ENCODE results near the gene NKX1-1.
"Not testable (repeated sequence)": the region's sequence is repeated elsewhere in the genome, so short reads cannot be mapped to it uniquely, and the experiment has no call there.

NKX1-1 gene

DNA sequence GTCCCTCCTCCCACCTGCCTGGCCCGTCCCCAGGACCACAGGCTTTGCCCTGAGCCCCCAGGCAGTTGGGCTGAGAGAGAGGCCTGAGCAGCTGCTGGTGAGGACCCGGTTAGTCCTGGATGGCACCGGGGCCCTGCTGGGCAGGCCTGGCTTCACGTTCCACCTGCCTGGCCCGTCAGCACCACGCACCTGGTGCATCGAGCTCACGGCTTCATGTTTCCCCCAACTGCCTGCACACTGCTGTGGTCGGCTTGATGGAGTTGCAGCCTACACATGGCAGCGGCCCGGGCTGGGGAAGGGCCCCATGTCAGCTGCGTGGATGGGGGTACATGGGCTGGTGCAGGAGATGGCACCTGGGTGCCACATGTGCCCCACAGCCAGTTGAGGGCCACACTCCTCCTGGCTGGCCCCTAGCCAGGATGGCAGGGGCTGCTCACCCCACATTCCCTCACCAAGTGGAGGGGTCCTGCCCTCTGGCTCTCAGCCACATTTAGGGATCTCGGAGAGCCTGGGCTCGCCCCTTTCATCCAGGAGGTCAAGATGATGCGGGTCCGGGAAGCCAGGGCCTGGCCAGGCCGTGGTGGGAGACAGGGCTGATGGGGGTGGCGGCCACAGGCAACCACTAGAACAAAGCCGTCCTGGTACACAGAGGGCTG lies 28.5 kb downstream of the NKX1-1 start:
- no peak overlapping the region for H3K27ac Mint-ChIP-seq
- no peaks in the 10 kb centered on the region for H3K27me3 Mint-ChIP-seq (ENCODE audit: low read depth)
- peaks cover 1% of the 10 kb centered on the region for H3K36me3 Mint-ChIP-seq (ENCODE audit: low read depth)
- no peak overlapping the region for H3K4me3 Mint-ChIP-seq
- no peaks in the 10 kb centered on the region for H3K9me3 Mint-ChIP-seq
- no peaks in the 10 kb centered on the region for H3K4me1 Mint-ChIP-seq (ENCODE audit: low read depth)

DNA sequence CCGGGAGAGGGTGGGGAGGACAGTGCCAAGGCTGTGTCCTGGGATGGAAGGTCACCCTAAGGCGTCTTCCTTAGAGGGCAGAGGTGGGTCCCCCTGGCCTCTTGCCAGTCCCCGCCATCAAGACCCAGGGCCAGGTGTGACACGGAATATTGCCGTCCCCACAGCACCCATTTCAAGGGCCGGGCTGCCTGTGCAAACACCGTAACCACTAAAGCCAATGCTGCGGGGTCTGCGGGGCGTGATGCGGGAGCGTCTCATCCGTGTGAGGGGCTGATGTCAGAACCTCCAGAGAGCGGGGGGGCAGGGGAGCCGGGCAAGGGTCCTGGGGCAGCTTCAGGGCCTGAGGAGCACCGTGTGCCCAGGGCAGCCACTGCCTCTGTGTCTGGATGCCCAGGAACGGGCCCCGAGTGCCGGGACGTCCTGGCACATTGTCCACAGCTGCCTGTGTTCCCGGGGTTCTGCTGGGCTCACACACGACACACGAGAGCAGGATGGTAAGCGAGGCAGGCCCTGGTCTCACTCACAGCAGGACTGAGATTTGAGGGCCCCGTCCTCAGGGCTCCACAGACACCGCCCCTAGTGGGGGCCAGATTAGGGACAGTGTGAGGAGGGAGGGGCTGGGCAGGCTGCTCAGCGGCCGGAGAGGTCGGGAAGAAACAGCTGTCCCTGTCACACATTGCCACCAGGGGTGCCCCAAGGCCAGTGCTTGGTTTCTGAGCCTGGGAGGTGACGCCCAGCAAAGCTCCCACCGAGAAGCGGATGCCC lies 29.2 kb downstream of the NKX1-1 start:
- Mint-ChIP-seq H3K4me3 (no peak overlapping the region), H3K27ac (no peak overlapping the region), H3K27me3 (ENCODE audit: low read depth) (no peaks in the 10 kb centered on the region), H3K4me1 (ENCODE audit: low read depth) (no peaks in the 10 kb centered on the region), H3K9me3 (no peaks in the 10 kb centered on the region), H3K36me3 (ENCODE audit: low read depth) (peaks cover 1% of the 10 kb centered on the region)

DNA sequence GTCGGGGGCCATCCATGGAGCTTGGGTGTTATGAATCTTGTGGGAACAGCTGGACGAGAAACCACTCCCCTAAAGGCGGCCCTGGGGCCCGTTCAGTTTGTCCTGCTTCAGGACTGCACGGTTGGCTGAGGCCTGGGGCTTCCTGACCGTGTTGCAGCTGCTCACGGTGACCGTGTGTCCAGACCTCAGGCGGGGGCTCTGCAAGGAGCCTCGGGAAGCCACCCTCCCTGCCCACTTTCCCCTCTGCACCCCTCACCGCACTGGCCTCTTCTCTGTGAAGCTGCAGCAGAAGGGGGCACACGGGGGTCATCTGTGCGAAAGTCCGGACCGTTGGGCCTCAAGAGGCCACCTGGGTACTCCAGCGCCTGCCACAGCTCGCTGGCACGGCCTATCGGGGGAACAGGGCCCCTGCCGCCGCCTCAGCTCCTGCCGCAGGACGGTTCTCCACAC lies 29.8 kb downstream of the NKX1-1 start:
- no peaks in the 10 kb centered on the region for H3K4me1 Mint-ChIP-seq (ENCODE audit: low read depth)
- no peak overlapping the region for H3K27ac Mint-ChIP-seq
- peaks cover 1% of the 10 kb centered on the region for H3K36me3 Mint-ChIP-seq (ENCODE audit: low read depth)
- H3K27me3 Mint-ChIP-seq (ENCODE audit: low read depth): no peaks in the 10 kb centered on the region
- no peak overlapping the region for H3K4me3 Mint-ChIP-seq
- H3K9me3 Mint-ChIP-seq: no peaks in the 10 kb centered on the region

DNA sequence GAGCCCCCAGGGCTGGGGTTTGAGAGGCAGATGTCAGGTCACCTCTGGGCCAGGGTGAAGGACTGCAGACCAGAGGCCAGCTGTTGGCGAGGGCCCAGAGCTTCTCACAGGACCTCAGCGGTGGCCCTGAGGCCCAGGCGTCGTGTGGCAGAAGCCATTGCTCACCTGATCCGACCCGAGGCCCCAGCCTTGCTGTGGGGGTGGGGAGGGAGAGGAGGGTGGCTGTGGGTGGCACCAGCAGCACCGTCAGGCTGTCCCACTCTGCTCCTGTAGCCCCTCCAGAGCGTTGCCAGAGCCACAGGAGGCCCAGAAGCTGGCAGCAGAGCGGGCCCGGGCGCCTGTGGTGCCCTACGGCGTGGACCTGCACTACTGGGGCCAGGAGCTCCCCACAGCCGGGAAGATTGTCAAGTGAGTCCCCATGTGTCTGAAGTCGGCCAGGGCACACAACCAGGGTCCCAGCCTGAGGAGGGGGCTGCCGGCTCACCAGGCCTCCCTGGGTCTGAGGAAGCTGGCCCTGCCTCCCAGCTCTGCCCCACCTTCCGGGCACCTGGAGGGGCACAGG lies 30.4 kb downstream of the NKX1-1 start:
- no peak overlapping the region for H3K4me3 Mint-ChIP-seq

DNA sequence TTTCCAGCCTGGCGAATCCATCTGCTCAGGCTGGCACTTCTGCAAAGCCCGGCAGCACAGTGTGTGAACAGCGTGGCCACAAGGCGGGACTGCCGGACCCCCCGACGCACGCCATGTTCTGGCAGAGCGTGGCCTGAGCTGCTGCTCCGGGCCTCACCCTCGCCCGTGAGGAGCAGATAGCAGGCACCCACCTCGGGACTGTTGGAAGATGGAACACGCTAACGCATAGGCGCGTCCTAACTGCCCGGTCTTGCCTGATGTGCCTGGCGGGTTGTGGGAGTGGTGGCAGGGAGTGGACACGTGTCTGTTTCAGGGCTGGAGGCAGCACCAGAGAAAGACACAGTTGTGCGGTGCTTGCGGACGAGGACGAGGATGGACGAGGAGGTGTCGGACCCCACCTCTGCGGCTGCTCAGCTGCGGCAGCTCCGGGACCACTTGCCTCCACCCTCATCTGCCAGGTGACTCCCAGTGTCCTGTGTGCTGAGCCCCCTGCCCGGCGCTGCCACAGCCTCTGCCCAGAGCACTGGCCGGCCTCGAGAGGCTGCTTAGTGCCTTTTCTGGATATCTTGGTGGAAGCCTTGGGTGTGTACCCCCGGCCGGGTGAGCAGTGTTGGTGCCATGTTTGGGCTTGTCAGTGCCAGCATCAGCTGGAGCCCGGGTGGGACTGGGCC lies 31.1 kb downstream of the NKX1-1 start:
- Mint-ChIP-seq H3K27ac (no peak overlapping the region), H3K4me1 (ENCODE audit: low read depth) (no peaks in the 10 kb centered on the region), H3K36me3 (ENCODE audit: low read depth) (peaks cover 1% of the 10 kb centered on the region)

More for the DNA sequence above, 30.4 kb downstream of the NKX1-1 start:
- no peaks in the 10 kb centered on the region for H3K4me1 Mint-ChIP-seq (ENCODE audit: low read depth)
- no peaks in the 10 kb centered on the region for H3K9me3 Mint-ChIP-seq
- no peak overlapping the region for H3K27ac Mint-ChIP-seq
- no peaks in the 10 kb centered on the region for H3K27me3 Mint-ChIP-seq (ENCODE audit: low read depth)
- peaks cover 1% of the 10 kb centered on the region for H3K36me3 Mint-ChIP-seq (ENCODE audit: low read depth)

DNA sequence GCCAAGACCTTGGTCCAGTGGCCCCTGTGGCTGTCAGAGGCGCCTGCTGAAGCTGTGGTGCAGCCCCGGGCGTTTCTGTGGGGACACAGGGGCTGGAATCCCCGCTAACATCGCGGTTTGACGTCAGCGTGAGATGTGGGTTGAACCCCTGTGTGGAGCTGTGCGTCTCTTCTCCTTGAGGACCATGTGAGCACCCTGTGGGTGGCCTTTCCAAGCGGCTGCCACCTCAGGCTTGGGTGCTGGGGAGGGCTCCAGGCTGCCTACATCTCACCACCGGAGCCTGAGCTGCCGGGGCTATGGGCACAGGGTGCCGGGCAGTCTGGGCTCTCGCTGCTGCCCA lies 31.6 kb downstream of the NKX1-1 start:
- Mint-ChIP-seq H3K4me1 (ENCODE audit: low read depth) (no peaks in the 10 kb centered on the region), H3K36me3 (ENCODE audit: low read depth) (peaks cover 1% of the 10 kb centered on the region), H3K9me3 (no peaks in the 10 kb centered on the region), H3K4me3 (no peak overlapping the region), H3K27me3 (ENCODE audit: low read depth) (no peaks in the 10 kb centered on the region), H3K27ac (no peak overlapping the region)

More for the DNA sequence above, 31.1 kb downstream of the NKX1-1 start:
- H3K9me3 Mint-ChIP-seq: no peaks in the 10 kb centered on the region
- H3K4me3 Mint-ChIP-seq: no peak overlapping the region
- no peaks in the 10 kb centered on the region for H3K27me3 Mint-ChIP-seq (ENCODE audit: low read depth)

DNA sequence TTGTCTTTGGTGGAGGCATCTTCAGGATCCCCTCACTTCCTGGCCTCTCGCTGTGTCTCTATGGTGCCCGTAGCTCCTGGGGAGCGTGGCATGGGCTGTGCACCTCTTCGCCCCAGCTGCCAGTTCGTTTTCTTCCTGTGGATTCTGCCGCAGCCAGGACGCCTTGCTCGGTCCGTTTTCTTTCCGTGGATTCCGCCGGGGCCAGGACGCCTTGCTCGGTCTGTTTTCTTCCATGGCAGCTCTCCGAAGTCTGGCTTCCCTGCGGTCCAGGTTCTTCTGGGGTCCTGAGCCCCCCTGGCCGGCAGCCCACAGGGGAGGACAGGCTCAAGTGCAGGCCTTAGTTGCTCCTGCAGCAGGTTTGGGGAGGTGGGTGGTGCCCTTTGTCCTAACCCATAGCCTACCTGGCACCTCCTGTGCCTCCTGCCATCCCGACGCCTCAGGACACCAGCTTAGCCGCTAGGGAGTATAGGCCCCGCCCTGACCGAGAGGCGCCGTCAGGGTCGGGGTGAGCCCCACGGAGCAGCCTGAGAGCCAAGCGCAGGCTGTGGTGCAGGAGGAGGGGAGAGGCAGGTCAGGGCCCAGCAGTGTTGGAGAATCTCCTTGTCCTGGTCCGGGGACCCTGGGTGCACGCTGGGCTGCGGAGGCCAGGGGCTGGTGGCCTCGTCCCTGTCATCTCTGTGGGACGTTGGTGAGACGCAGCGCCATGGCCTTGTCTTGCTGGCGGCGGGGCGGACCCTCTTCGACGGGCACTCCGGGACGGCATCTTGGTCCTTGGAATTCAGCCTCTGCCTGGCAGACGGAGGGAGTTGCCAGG lies 32.1 kb downstream of the NKX1-1 start:
- H3K27ac Mint-ChIP-seq: no peak overlapping the region
- H3K36me3 Mint-ChIP-seq (ENCODE audit: low read depth): peaks cover 1% of the 10 kb centered on the region
- no peaks in the 10 kb centered on the region for H3K4me1 Mint-ChIP-seq (ENCODE audit: low read depth)
- H3K27me3 Mint-ChIP-seq (ENCODE audit: low read depth): no peaks in the 10 kb centered on the region
- no peaks in the 10 kb centered on the region for H3K9me3 Mint-ChIP-seq
- no peak overlapping the region for H3K4me3 Mint-ChIP-seq

DNA sequence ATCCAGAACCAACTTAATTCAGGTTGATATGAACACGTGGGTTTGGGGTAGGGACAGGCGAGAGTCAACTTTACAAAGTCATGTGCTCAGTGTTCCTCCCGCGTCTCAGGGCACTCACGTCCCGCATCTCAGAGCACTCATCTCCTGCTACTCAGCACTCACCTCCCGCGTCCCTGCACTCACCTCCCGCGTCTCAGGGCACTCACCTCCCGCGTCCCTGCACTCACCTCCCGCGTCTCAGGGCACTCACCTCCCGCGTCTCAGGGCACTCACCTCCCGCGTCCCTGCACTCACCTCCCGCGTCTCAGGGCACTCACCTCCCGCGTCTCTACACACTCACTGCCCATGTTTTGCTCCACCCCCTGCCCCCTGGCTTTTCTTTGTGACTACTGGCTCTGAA lies 33.7 kb downstream of the NKX1-1 start:
- H3K4me1 Mint-ChIP-seq (ENCODE audit: low read depth); H3K36me3 Mint-ChIP-seq (ENCODE audit: low read depth); H3K27ac Mint-ChIP-seq; H3K27me3 Mint-ChIP-seq (ENCODE audit: low read depth); H3K4me3 Mint-ChIP-seq; H3K9me3 Mint-ChIP-seq: not testable (repeated sequence)

DNA sequence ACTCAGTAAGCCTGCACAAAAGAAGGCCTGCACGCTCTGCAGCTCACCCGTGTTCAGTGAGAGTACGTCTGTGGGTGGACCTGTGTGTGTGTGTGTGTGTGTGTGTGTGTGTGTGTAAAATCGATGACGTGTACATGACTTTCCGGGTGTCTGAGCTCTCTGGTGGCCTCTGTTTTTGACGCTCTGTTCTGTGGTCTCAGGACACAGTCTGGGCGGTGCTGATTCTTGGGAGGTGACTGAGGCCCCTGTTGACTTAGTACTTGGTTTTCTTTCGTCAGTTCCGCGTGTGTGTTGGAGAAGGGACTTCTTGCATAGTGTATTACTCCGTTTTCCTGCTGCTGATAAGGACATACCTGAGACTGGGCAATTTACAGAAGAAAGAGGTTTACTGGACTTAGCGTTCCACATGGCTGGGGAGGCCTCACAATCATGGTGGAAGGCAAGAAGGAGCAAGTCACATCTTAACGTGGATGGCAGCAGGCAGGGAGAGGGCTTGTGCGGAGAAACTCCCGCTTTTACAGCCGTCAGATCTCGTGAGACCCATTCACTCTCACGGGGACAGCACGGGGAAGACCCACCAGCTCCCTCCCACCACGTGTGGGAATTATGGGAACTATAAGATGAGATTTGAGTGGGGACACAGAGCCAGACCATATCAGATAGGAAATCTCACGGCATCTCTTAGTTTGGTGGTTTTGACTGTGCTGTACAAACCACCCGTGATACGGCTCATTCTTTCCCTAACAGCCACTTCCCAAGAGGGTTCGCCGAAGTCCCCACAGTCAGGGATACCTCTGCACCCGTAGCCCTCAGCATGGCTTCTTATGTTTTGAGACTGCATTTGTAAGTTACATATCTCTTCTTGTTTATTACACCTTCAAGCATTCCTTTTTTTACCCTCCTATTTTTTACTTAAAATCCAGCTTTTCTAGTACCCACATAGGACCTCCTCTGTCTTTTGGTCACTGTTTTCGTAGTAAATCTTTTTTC lies 34.8 kb downstream of the NKX1-1 start:
- Mint-ChIP-seq H3K4me3 (no peak overlapping the region), H3K27me3 (ENCODE audit: low read depth) (no peaks in the 10 kb centered on the region), H3K9me3 (no peaks in the 10 kb centered on the region), H3K4me1 (ENCODE audit: low read depth) (no peaks in the 10 kb centered on the region), H3K36me3 (ENCODE audit: low read depth) (peaks cover 1% of the 10 kb centered on the region), H3K27ac (no peak overlapping the region)

DNA sequence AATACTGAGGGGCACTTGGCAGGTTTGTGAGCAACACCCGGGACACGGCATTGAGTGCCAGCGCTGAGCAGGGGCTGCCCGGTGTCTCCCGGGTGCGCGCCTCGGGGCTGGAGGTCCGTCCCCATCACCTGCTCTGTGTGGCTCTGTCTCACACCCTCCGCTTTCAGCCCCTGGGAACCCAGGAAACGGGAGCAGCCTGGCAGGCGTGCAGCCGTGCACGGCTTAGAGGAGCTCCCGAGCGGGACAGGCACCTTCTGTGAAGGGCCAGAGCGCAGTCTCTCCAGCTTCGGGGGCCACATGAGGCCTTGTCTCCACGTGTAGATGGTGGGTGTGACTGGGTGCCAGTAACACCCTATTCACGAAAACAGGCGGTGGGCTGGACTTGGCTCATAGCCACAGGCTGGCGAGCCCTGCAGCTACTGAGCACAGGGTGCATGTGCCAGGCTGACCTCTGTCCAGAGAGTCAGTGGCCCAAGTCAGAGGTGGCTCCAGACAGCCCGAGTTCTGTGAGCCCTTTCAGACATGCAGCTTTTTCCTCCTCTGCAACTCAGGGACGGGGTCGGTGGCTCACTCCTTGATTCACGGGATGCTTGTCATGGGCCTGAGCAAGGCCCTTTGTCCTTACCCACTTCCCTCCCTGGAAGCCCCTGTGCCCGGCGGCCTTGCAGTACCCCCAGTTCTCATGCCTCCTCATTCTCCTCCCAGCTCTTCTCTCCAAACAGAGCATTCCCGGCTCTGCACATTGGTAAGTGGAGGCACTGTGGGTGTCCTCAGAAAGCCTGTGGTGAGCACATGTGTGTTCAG lies 35.7 kb downstream of the NKX1-1 start:
- no peaks in the 10 kb centered on the region for H3K27me3 Mint-ChIP-seq (ENCODE audit: low read depth)
- no peaks in the 10 kb centered on the region for H3K4me1 Mint-ChIP-seq (ENCODE audit: low read depth)
- H3K4me3 Mint-ChIP-seq: no peak overlapping the region
- H3K36me3 Mint-ChIP-seq (ENCODE audit: low read depth): peaks cover 1% of the 10 kb centered on the region
- H3K27ac Mint-ChIP-seq: no peak overlapping the region
- no peaks in the 10 kb centered on the region for H3K9me3 Mint-ChIP-seq

DNA sequence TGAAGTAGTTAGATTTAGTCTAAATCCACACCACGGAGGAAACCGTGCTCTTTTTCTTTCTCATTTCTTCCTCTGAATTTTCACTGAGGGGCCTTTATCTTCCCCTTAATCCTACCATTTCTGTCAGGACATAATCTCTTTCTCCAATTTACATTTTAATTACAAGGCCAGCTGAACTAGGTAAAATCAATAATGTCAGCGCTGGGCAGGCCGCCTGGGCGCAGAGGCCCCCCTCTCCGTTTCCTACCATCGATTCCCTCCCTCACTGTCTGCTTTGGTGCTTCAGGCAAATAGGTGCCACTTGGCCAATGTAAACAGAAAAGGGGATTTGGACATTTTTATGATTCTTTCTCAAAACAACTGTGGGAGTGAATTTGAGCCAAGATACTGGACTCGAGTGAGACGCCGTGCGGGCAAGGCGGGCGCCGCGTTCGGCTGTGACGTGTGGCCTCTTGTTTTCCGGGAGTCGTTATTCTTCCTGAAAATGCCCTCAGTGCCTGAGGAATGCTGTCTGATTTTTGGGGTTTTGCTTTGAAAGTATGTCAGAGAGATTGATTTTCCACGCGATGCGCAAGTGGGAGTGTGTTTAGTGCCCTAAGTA lies 36.7 kb downstream of the NKX1-1 start:
- H3K27ac Mint-ChIP-seq: no peak overlapping the region
- H3K9me3 Mint-ChIP-seq: no peaks in the 10 kb centered on the region
- no peak overlapping the region for H3K4me3 Mint-ChIP-seq
- no peaks in the 10 kb centered on the region for H3K27me3 Mint-ChIP-seq (ENCODE audit: low read depth)
- H3K4me1 Mint-ChIP-seq (ENCODE audit: low read depth): no peaks in the 10 kb centered on the region
- peaks cover 1% of the 10 kb centered on the region for H3K36me3 Mint-ChIP-seq (ENCODE audit: low read depth)

DNA sequence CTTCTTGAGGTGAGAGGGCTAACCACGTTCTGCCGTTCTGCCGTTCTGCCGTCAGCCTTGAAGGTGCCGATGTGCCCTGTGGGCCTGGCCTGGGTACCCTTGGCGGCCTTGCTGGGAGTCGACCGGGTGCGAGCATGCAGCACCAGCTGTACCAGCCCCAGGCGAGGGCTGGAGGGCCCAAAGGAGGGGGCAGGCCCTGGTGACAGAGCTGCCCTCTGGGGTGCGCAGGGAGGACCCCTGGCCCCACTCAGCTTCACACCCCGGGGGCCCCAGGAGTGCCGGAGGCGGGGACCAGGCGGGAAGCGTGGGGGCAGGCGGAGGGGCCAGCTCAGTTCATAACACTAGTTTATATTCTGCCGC lies 37.2 kb downstream of the NKX1-1 start:
- no peak overlapping the region for H3K27ac Mint-ChIP-seq
- H3K36me3 Mint-ChIP-seq (ENCODE audit: low read depth): peaks cover 1% of the 10 kb centered on the region
- no peaks in the 10 kb centered on the region for H3K9me3 Mint-ChIP-seq
- H3K4me1 Mint-ChIP-seq (ENCODE audit: low read depth): no peaks in the 10 kb centered on the region
- no peak overlapping the region for H3K4me3 Mint-ChIP-seq
- no peaks in the 10 kb centered on the region for H3K27me3 Mint-ChIP-seq (ENCODE audit: low read depth)

All from T-helper 1 cell treated with Interleukin-12 subunit alpha and Interleukin-12 subunit beta and Interleukin-4 antibody, amounts not matched to agents 30 μg/mL and 1 μg/mL, for 36 hours (primary cell).